Measurements from ENCODE around the gene OIP5. TPM values are rescaled to one million over a fixed set of nuclear protein-coding genes. Genes with fewer than 3 reads are reported as not detected.
"Not testable (repeated sequence)": the region's sequence is repeated elsewhere in the genome, so short reads cannot be mapped to it uniquely, and the experiment has no call there.

Gene OIP5
- total RNA-seq, 1 donor from 2014 or later = 3.1 TPM

- no peak for DNase-seq
Observed at GRCh38 chr15:41301587-41301986, 30.8 kb downstream of the OIP5 start.

- not testable (repeated sequence) for DNase-seq
Observed at GRCh38 chr15:41301139-41301538, 31.3 kb downstream of the OIP5 start.

- no peak for DNase-seq
Observed at GRCh38 chr15:41292521-41292920, 39.9 kb downstream of the OIP5 start.

GRCh38 chr15:41291065-41291631 lies 41.2 kb downstream of the OIP5 start:
- DNase-seq = no peak

GRCh38 chr15:41289953-41290352 lies 42.4 kb downstream of the OIP5 start:
- DNase-seq = no peak

GRCh38 chr15:41288464-41288863 lies 43.9 kb downstream of the OIP5 start:
- DNase-seq = no peak

- DNase-seq = no peak
Observed at GRCh38 chr15:41286665-41287333, 45.6 kb downstream of the OIP5 start.

GRCh38 chr15:41285285-41285684 lies 47.1 kb downstream of the OIP5 start:
- no peak for DNase-seq

- DNase-seq = peak; percentile 34
Observed at GRCh38 chr15:41284427-41285177, 47.8 kb downstream of the OIP5 start.

GRCh38 chr15:41283653-41284426 lies 48.6 kb downstream of the OIP5 start:
- DNase-seq = peak; percentile 93

GRCh38 chr15:41282980-41283652 lies 49.3 kb downstream of the OIP5 start:
- not testable (repeated sequence) for DNase-seq

GRCh38 chr15:41282436-41282835 lies 50.0 kb downstream of the OIP5 start:
- not testable (repeated sequence) for DNase-seq

GRCh38 chr15:41281236-41281635 lies 51.2 kb downstream of the OIP5 start:
- DNase-seq = no peak

GRCh38 chr15:41279535-41280283 lies 52.7 kb downstream of the OIP5 start:
- peak; percentile 3 for DNase-seq

GRCh38 chr15:41278319-41278718 lies 54.1 kb downstream of the OIP5 start:
- DNase-seq = no peak

GRCh38 chr15:41276831-41277230 lies 55.6 kb downstream of the OIP5 start:
- no peak for DNase-seq

GRCh38 chr15:41269887-41270286 lies 62.5 kb downstream of the OIP5 start:
- DNase-seq = no peak

- DNase-seq = no peak
Observed at GRCh38 chr15:41263891-41264351, 68.5 kb downstream of the OIP5 start.

- DNase-seq = no peak
Observed at GRCh38 chr15:41262571-41262970, 69.8 kb downstream of the OIP5 start.

- DNase-seq = not testable (repeated sequence)
Observed at GRCh38 chr15:41260924-41261323, 71.5 kb downstream of the OIP5 start.

GRCh38 chr15:41259546-41260189 lies 72.7 kb downstream of the OIP5 start:
- no peak for DNase-seq
